Activated naive CD4-positive, alpha-beta T cell treated with anti-CD3 and anti-CD28 coated beads, Interleukin-2, amount 50 U/mL, for 72 hours (primary cell): ENCODE measurements around the gene NR2F1-AS1. TPM values are rescaled to one million over a fixed set of nuclear protein-coding genes. Genes with fewer than 3 reads are reported as not detected.

Experiments
- ATAC-seq, 2 donors: fragments of 150-1000 bp; cut with Tn5 transposase; 2 replicates each; pipeline ENCODE4 v1.10.0; 2021; ENCODE audit warnings: mild to moderate bottlenecking in 2 of 2, moderate library complexity in 2 of 2
- DNase-seq, 2 donors: peaks; one replicate each; pipeline ENCODE4 v3.0.0; 2021 to 2022; ENCODE audit warnings: low spot score in 2 of 2
- H3K27ac Mint-ChIP-seq, 2 donors: one replicate each; pipeline ENCODE4 v1.8.0; 2022; ENCODE audit warnings: mild to moderate bottlenecking in 2 of 2, mixed read lengths in 2 of 2
- H3K36me3 Mint-ChIP-seq, 2 donors: one replicate each; pipeline ENCODE4 v1.8.0; 2022; ENCODE audit warnings: mixed read lengths in 2 of 2
- H3K9me3 Mint-ChIP-seq, 2 donors: one replicate each; pipeline ENCODE4 v1.8.0; 2022; ENCODE audit warnings: mixed read lengths in 2 of 2
- total RNA-seq, 2 donors: library from RNA; stranded (reverse); gene quantifications; one replicate each; pipeline ENCODE4 v1.2.3, GENCODE V29; 2022

Gene NR2F1-AS1
- total RNA-seq, 2 donors from 2014 or later, result not detected

- Mint-ChIP-seq H3K27ac (no peak overlapping the region), H3K9me3 (peaks cover 3 to 7% of the 10 kb centered on the region in 2 donors), H3K36me3 (no peaks in the 10 kb centered on the region)
- ATAC-seq (no peak), DNase-seq (no peak)
Measured at GRCh38 chr5:93436083-93436482, 144.9 kb downstream of the NR2F1-AS1 start.

DNA sequence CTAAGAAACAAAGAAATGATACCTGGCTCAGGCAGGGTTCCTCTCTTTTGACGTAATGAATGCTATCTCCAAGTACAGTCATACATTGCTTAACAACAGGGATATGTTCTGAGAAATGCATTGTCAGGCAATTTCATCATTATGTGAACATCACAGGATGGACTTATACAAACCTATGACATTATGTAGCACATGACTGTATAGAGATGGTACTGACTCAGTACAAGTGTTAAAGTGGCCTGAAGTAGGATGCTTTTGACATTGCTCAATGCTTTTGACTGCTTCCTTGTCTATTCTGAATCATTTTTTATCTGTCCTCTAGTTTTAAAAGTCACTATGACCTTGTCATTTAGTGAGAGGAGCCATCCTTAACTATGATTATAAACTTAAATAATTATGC, 147.6 kb downstream of the NR2F1-AS1 start:
- no peaks in the 10 kb centered on the region for H3K36me3 Mint-ChIP-seq
- no peaks in the 10 kb centered on the region for H3K9me3 Mint-ChIP-seq
- ATAC-seq (no peak), DNase-seq (no peak)
- no peak overlapping the region for H3K27ac Mint-ChIP-seq

- no peak overlapping the region for H3K27ac Mint-ChIP-seq
- H3K36me3 Mint-ChIP-seq, result no peaks in the 10 kb centered on the region
- ATAC-seq (no peak), DNase-seq (no peak)
- no peaks in the 10 kb centered on the region for H3K9me3 Mint-ChIP-seq
Measured at GRCh38 chr5:93431250-93431649, 149.8 kb downstream of the NR2F1-AS1 start.

DNA sequence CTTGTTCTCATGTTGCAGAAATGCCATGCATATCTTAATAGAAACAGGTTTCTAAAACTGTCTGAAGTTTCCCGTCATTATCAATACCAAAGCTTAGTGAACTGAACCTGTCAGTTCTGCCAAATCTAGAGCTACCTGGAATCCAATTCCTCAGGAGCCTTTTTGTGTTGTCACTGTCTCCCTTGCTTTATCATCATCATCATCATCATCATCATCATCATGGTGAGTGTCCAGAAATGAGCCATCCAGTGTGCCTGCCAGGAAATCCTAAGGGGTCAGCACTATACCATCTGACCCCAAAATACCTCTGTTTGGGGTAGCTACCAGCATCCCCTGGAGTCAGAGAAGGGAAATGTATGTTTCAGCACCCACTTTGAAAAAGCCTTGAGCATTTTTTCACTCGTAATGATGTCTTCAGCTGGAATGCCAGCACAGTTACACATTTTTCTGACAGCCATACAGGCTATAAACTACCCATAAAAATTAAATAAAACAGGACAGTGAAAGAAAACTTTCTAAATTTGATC, 150.3 kb downstream of the NR2F1-AS1 start:
- no peak for DNase-seq
- no peaks in the 10 kb centered on the region for H3K36me3 Mint-ChIP-seq

GRCh38 chr5:93430118-93430517, 150.9 kb downstream of the NR2F1-AS1 start:
- no peak overlapping the region for H3K27ac Mint-ChIP-seq
- no peaks in the 10 kb centered on the region for H3K9me3 Mint-ChIP-seq
- DNase-seq (no peak), ATAC-seq (no peak)
- no peaks in the 10 kb centered on the region for H3K36me3 Mint-ChIP-seq

More for the DNA sequence above, 150.3 kb downstream of the NR2F1-AS1 start:
- Mint-ChIP-seq H3K9me3 (no peaks in the 10 kb centered on the region), H3K27ac (no peak overlapping the region)
- ATAC-seq, result no peak

DNA sequence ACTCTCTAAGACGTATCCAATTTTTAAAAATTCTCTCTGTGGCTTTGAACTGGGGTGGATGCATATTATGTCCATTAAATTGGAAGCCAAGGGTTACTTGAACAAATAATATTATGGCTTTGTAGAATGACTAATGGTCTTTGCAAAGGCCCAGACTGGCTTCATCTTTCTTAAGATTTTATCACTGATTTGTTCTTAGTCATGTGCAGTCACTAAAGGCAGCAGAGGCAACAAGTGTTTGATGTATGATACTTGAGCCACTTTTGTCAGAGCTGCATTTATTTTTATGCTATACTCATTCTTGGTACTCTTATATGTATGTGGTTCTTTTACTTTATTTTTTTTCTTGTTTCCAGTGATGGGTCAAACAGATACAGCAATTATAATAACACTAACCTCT, 152.2 kb downstream of the NR2F1-AS1 start:
- no peak overlapping the region for H3K27ac Mint-ChIP-seq
- ATAC-seq, result no peak
- DNase-seq, result no peak
- H3K9me3 Mint-ChIP-seq, result no peaks in the 10 kb centered on the region
- H3K36me3 Mint-ChIP-seq, result no peaks in the 10 kb centered on the region

DNA sequence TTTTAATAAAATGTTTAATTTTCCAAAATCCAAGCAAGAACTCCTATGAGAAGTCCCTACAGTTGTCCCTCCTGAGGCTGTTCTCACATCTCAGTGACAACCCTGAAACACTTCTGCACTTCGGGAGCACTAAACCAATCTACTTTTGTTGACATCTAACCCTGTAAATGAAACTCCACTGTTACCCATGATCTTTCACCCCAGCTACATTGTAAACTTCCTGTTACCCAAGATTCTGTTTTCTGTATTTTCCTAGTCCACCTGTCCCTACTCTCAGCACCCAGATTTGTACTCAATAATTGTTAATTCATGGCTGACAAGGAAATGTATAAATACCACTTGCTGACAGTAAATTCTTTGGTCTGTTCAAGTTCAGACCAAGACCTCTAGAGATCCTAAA, 153.7 kb downstream of the NR2F1-AS1 start:
- no peaks in the 10 kb centered on the region for H3K9me3 Mint-ChIP-seq
- no peak for ATAC-seq

GRCh38 chr5:93425096-93425495, 155.9 kb downstream of the NR2F1-AS1 start:
- ATAC-seq, result no peak
- H3K36me3 Mint-ChIP-seq, result no peaks in the 10 kb centered on the region
- H3K27ac Mint-ChIP-seq, result no peak overlapping the region
- H3K9me3 Mint-ChIP-seq, result no peaks in the 10 kb centered on the region
- no peak for DNase-seq

More for the DNA sequence above, 153.7 kb downstream of the NR2F1-AS1 start:
- no peak for DNase-seq
- H3K36me3 Mint-ChIP-seq, result no peaks in the 10 kb centered on the region
- H3K27ac Mint-ChIP-seq, result no peak overlapping the region

GRCh38 chr5:93423300-93423699, 157.7 kb downstream of the NR2F1-AS1 start:
- Mint-ChIP-seq H3K9me3 (peaks cover 0 to 4% of the 10 kb centered on the region in 2 donors), H3K27ac (no peak overlapping the region), H3K36me3 (no peaks in the 10 kb centered on the region)
- no peak for DNase-seq
- no peak for ATAC-seq

GRCh38 chr5:93422652-93423280, 158.3 kb downstream of the NR2F1-AS1 start:
- H3K36me3 Mint-ChIP-seq, result no peaks in the 10 kb centered on the region

DNA sequence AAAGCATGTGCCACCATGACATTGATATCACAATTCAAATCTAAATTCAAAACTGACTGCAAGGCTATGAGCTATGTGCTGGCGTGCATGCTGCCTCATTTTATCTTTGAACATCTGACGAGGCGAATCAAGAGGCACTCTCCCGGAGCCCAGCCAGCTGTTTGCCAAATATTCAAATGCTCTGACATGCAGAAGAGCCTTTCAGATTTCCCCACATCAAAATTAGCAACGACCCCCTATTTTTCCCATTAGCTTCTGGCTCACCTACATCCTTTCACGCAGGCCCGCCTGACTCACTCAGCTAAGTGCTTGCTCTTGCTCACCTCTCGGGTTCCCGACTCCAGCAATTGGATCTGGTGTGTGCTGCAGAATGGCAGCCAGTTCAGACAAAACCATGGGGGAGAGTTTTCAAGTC, 159.0 kb downstream of the NR2F1-AS1 start:
- DNase-seq (no peak), ATAC-seq (no peak)
- Mint-ChIP-seq H3K27ac (no peak overlapping the region), H3K36me3 (no peaks in the 10 kb centered on the region), H3K9me3 (peaks cover 0 to 4% of the 10 kb centered on the region in 2 donors)

More at GRCh38 chr5:93422652-93423280, 158.3 kb downstream of the NR2F1-AS1 start:
- Mint-ChIP-seq H3K27ac (no peak overlapping the region), H3K9me3 (peaks cover 0 to 4% of the 10 kb centered on the region in 2 donors)
- ATAC-seq (no peak), DNase-seq (no peak)

DNA sequence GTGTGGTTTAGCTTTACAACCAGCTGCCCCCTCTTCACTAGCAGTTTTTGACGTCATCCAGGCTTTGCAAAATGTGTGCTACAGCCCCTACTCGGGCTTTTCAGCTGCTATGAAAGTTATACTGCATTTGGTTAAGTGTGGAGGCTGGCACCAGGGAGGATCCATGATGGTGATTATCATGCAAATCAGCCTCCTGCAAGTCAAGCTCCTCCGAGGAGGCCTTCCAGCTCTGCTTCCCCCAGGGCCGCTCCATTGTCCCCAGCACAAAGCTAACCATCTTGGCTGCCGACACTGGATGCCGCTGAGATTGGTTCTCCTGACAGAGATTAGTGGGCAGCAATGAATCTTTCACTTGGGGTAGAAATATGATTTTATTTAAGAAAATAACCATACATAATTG, 159.6 kb downstream of the NR2F1-AS1 start:
- ATAC-seq, result no peak
- Mint-ChIP-seq H3K27ac (no peak overlapping the region), H3K36me3 (no peaks in the 10 kb centered on the region), H3K9me3 (peaks cover 0 to 4% of the 10 kb centered on the region in 2 donors)
- no peak for DNase-seq

DNA sequence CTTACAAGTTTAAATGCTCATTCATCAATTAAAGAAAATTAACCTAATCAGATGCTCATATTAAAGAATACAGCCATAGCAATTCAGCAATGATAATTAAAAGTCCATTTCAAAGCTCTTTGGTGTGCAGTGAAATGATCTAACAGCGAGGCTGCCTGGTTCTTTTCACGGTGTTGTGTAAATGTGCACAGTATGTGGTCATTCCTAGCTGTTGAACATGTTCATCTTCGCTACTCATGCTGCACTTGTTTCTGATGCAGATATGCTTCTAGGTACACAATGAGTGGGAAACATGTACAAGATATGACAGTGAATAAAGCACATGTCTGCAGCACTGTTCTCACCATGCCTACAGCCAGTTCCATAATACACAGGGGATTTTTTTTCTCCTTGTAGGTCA, 163.5 kb downstream of the NR2F1-AS1 start:
- ATAC-seq, result no peak
- H3K9me3 Mint-ChIP-seq, result peaks cover 4% of the 10 kb centered on the region in 2 donors

GRCh38 chr5:93415819-93416218, 165.2 kb downstream of the NR2F1-AS1 start:
- Mint-ChIP-seq H3K9me3 (peaks cover 4 to 5% of the 10 kb centered on the region in 2 donors), H3K27ac (no peak overlapping the region), H3K36me3 (no peaks in the 10 kb centered on the region)
- DNase-seq (no peak), ATAC-seq (no peak)

More for the DNA sequence above, 163.5 kb downstream of the NR2F1-AS1 start:
- no peak for DNase-seq
- no peaks in the 10 kb centered on the region for H3K36me3 Mint-ChIP-seq
- no peak overlapping the region for H3K27ac Mint-ChIP-seq

GRCh38 chr5:93411716-93412115, 169.3 kb downstream of the NR2F1-AS1 start:
- peaks cover 0 to 5% of the 10 kb centered on the region in 2 donors for H3K9me3 Mint-ChIP-seq
- ATAC-seq (no peak), DNase-seq (no peak)
- no peak overlapping the region for H3K27ac Mint-ChIP-seq
- no peaks in the 10 kb centered on the region for H3K36me3 Mint-ChIP-seq

DNA sequence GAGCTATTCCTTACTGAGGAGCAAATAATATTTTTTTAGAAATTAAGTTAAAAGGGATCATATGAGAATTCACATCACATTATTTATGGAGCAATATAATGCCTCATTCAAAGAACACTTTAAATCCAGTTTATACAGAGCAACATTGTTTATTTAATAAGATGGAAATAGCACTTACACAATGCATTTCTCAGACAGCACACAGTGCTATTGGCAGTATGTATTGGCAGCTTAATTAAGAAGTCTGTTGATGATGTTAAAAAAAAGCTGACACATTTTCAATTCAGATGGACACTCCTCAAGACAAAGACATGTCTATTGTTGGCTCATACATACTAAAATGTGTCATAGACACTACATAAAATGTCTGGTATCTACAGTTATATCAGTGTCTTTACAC, 171.3 kb downstream of the NR2F1-AS1 start:
- DNase-seq, result no peak
- H3K9me3 Mint-ChIP-seq, result peaks cover 0 to 5% of the 10 kb centered on the region in 2 donors
- no peak for ATAC-seq
- no peaks in the 10 kb centered on the region for H3K36me3 Mint-ChIP-seq
- no peak overlapping the region for H3K27ac Mint-ChIP-seq

DNA sequence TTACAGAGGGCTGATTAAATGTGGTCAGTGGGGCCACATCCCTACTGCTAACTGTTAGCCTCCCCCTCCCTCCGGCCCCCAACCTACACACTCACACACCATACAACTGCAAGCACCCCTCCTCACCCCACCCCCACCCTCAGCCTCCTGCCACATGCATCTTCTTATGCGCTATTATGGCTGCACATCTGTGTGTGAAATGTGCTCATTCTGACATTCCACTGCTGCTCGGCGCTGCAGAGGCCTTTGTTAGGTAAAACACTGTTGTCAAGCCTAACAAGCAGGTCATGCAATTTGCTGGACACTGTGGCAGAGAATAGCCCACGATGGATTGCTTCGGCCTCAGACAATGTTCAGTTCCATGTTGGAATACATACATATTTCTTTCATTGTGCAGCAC, 173.6 kb downstream of the NR2F1-AS1 start:
- Mint-ChIP-seq H3K36me3 (no peaks in the 10 kb centered on the region), H3K27ac (no peak overlapping the region), H3K9me3 (peaks cover 0 to under 1% of the 10 kb centered on the region in 2 donors)
- DNase-seq (no peak), ATAC-seq (no peak)

- no peak for ATAC-seq
- Mint-ChIP-seq H3K36me3 (no peaks in the 10 kb centered on the region), H3K27ac (no peak overlapping the region), H3K9me3 (no peaks in the 10 kb centered on the region)
- no peak for DNase-seq
Measured at GRCh38 chr5:93406971-93407401, 174.0 kb downstream of the NR2F1-AS1 start.
